Measurements from ENCODE around the gene CCDC89.

- TF ChIP-seq NFE2L1 (CRISPR knock-in tag; IDR thresholded peaks at IDR 0.05; ENCODE audit: borderline replicate concordance) (no peak), POLR2A (IDR thresholded peaks at IDR 0.05; ENCODE audit: insufficient read depth in 1 of 2, low read depth in 2 of 2, low read length in 2 of 2) (no peak), ZNF772 (CRISPR knock-in tag; IDR thresholded peaks at IDR 0.05) (no peak), MAX (IDR thresholded peaks at IDR 0.05) (no peak), ATF6 (CRISPR knock-in tag; conservative IDR thresholded peaks at IDR 0.05) (no peak), RAD21 (CRISPR knock-in tag; IDR thresholded peaks at IDR 0.05) (no peak)
- TF ChIP-seq, protein P1, sequence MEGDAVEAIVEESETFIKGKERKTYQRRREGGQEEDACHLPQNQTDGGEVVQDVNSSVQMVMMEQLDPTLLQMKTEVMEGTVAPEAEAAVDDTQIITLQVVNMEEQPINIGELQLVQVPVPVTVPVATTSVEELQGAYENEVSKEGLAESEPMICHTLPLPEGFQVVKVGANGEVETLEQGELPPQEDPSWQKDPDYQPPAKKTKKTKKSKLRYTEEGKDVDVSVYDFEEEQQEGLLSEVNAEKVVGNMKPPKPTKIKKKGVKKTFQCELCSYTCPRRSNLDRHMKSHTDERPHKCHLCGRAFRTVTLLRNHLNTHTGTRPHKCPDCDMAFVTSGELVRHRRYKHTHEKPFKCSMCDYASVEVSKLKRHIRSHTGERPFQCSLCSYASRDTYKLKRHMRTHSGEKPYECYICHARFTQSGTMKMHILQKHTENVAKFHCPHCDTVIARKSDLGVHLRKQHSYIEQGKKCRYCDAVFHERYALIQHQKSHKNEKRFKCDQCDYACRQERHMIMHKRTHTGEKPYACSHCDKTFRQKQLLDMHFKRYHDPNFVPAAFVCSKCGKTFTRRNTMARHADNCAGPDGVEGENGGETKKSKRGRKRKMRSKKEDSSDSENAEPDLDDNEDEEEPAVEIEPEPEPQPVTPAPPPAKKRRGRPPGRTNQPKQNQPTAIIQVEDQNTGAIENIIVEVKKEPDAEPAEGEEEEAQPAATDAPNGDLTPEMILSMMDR (CRISPR knock-in tag; IDR thresholded peaks at IDR 0.05), result no peak
Measured at GRCh38 chr11:85717429-85717828, 31.4 kb upstream of the CCDC89 start.

Data from HepG2 (cell line).